ENCODE measurements around the gene ECT2.
"Not testable (repeated sequence)": the region's sequence is repeated elsewhere in the genome, so short reads cannot be mapped to it uniquely, and the experiment has no call there.

The ECT2 gene

GRCh38 chr3:172808969-172809546, 58.5 kb downstream of the ECT2 start:
- DNase-seq (ENCODE audit: low read depth in 2 of 2), result no peak

- DNase-seq (ENCODE audit: low read depth in 2 of 2), result no peak
These were observed 60.6 kb downstream of the ECT2 start for GRCh38 chr3:172811099-172811498.

- no peak for DNase-seq (ENCODE audit: low read depth in 2 of 2)
These were observed 62.9 kb downstream of the ECT2 start for GRCh38 chr3:172813462-172813861.

- no peak for DNase-seq (ENCODE audit: low read depth in 2 of 2)
These were observed 64.2 kb downstream of the ECT2 start for GRCh38 chr3:172814738-172815137.

- no peak for DNase-seq (ENCODE audit: low read depth in 2 of 2)
These were observed 65.3 kb downstream of the ECT2 start for GRCh38 chr3:172815857-172816256.

- no peak for DNase-seq (ENCODE audit: low read depth in 2 of 2)
These were observed 65.8 kb downstream of the ECT2 start for GRCh38 chr3:172816281-172816680.

GRCh38 chr3:172816968-172817367, 66.4 kb downstream of the ECT2 start:
- DNase-seq (ENCODE audit: low read depth in 2 of 2), result no peak

GRCh38 chr3:172820492-172820891, 70.0 kb downstream of the ECT2 start:
- DNase-seq (ENCODE audit: low read depth in 2 of 2), result no peak

- no peak for DNase-seq (ENCODE audit: low read depth in 2 of 2)
These were observed 73.7 kb downstream of the ECT2 start for GRCh38 chr3:172824229-172824628.

- not testable (repeated sequence) for DNase-seq (ENCODE audit: low read depth in 2 of 2)
These were observed 76.7 kb downstream of the ECT2 start for GRCh38 chr3:172827231-172827630.

GRCh38 chr3:172832983-172833382, 82.5 kb downstream of the ECT2 start:
- no peak for DNase-seq (ENCODE audit: low read depth in 2 of 2)

GRCh38 chr3:172836390-172836997, 86.0 kb downstream of the ECT2 start:
- peak in 1 of 2 experiments; percentile 13 for DNase-seq (ENCODE audit: low read depth in 2 of 2)

- DNase-seq (ENCODE audit: low read depth in 2 of 2), result no peak
These were observed 89.2 kb downstream of the ECT2 start for GRCh38 chr3:172839679-172840078.

GRCh38 chr3:172840463-172840862, 89.9 kb downstream of the ECT2 start:
- DNase-seq (ENCODE audit: low read depth in 2 of 2), result no peak

- DNase-seq (ENCODE audit: low read depth in 2 of 2), result no peak
These were observed 90.4 kb downstream of the ECT2 start for GRCh38 chr3:172840913-172841312.

GRCh38 chr3:172844428-172844827, 93.9 kb downstream of the ECT2 start:
- DNase-seq (ENCODE audit: low read depth in 2 of 2), result no peak

- no peak for DNase-seq (ENCODE audit: low read depth in 2 of 2)
These were observed 95.6 kb downstream of the ECT2 start for GRCh38 chr3:172846103-172846561.

- no peak for DNase-seq (ENCODE audit: low read depth in 2 of 2)
These were observed 96.2 kb downstream of the ECT2 start for GRCh38 chr3:172846706-172847105.

GRCh38 chr3:172847292-172847691, 96.8 kb downstream of the ECT2 start:
- no peak for DNase-seq (ENCODE audit: low read depth in 2 of 2)

- no peak for DNase-seq (ENCODE audit: low read depth in 2 of 2)
These were observed 98.4 kb downstream of the ECT2 start for GRCh38 chr3:172848910-172849309.

GRCh38 chr3:172853005-172853404, 102.5 kb downstream of the ECT2 start:
- DNase-seq (ENCODE audit: low read depth in 2 of 2), result no peak

- no peak for DNase-seq (ENCODE audit: low read depth in 2 of 2)
These were observed 103.6 kb downstream of the ECT2 start for GRCh38 chr3:172853921-172854666.

- no peak for DNase-seq (ENCODE audit: low read depth in 2 of 2)
These were observed 104.5 kb downstream of the ECT2 start for GRCh38 chr3:172855037-172855436.

Data from stimulated activated CD4-positive, alpha-beta T cell treated with anti-CD3 and anti-CD28 coated beads, Interleukin-12 subunit alpha, Interleukin-12 subunit beta, amount 100 ng/mL, for 24 hours (primary cell).